ENCODE data around the gene ARPC2. TPM values are rescaled to one million over a fixed set of nuclear protein-coding genes. Genes with fewer than 3 reads are reported as not detected.
A peak's percentile ranks its signal among the peaks of the same experiment; 100 is the strongest.

ARPC2 gene
- total and polyA plus RNA-seq, 2 of the 13 experiments (the other 11 are each of a cell fraction or from before 2014, with no cell fraction given) = 168 to 303 TPM

- TF ChIP-seq ZNF772 (CRISPR knock-in tag; IDR thresholded peaks at IDR 0.05) (0 out of 2 replicates have a peak, but pooled peaks have one; percentile 44), FOXA3 (CRISPR knock-in tag; IDR thresholded peaks at IDR 0.05) (0 out of 2 replicates have a peak, but pooled peaks have one; percentile 26), EED (CRISPR knock-in tag; IDR thresholded peaks at IDR 0.05) (0 out of 2 replicates have a peak, but pooled peaks have one; percentile 30), DNMT3B (CRISPR knock-in tag; conservative IDR thresholded peaks at IDR 0.05) (no peak), ZMYM4 (CRISPR knock-in tag; IDR thresholded peaks at IDR 0.05) (0 out of 2 replicates have a peak, but pooled peaks have one; percentile 25), GATAD2A (CRISPR knock-in tag; IDR thresholded peaks at IDR 0.05) (0 out of 2 replicates have a peak, but pooled peaks have one; percentile 12), THAP11 (CRISPR knock-in tag; IDR thresholded peaks at IDR 0.05) (peak; percentile 57; the same call in 1 of the 2 replicates), ZBTB34 (CRISPR knock-in tag; IDR thresholded peaks at IDR 0.05) (no peak), STAG1 (CRISPR knock-in tag; IDR thresholded peaks at IDR 0.05) (peak; percentile 83), KLF16 (CRISPR knock-in tag; IDR thresholded peaks at IDR 0.05) (peak in 1 of 2 experiments; percentile 19; a peak in 1 of 4 replicates), MXI1 (IDR thresholded peaks at IDR 0.05; ENCODE audit: borderline replicate concordance, low read depth, low read length) (peak; percentile 39; the same call in 1 of the 3 replicates), ZXDC (CRISPR knock-in tag; IDR thresholded peaks at IDR 0.05) (no peak), LCORL (IDR thresholded peaks at IDR 0.05) (no peak), LCORL (CRISPR knock-in tag; IDR thresholded peaks at IDR 0.05) (0 out of 2 replicates have a peak, but pooled peaks have one; percentile 14), MTF2 (CRISPR knock-in tag; IDR thresholded peaks at IDR 0.05; ENCODE audit: borderline replicate concordance) (no peak), ZBTB38 (CRISPR knock-in tag; IDR thresholded peaks at IDR 0.05) (peak; percentile 49; the same call in 1 of the 2 replicates), KAT8 (CRISPR knock-in tag; IDR thresholded peaks at IDR 0.05) (peak; percentile 54), RFXANK (CRISPR knock-in tag; IDR thresholded peaks at IDR 0.05) (0 out of 2 replicates have a peak, but pooled peaks have one; percentile 33), ERF (CRISPR knock-in tag; IDR thresholded peaks at IDR 0.05) (peak; percentile 51; the same call in 1 of the 2 replicates), IKZF5 (CRISPR knock-in tag; IDR thresholded peaks at IDR 0.05) (0 out of 2 replicates have a peak, but pooled peaks have one; percentile 24)
- TF ChIP-seq, protein P1, sequence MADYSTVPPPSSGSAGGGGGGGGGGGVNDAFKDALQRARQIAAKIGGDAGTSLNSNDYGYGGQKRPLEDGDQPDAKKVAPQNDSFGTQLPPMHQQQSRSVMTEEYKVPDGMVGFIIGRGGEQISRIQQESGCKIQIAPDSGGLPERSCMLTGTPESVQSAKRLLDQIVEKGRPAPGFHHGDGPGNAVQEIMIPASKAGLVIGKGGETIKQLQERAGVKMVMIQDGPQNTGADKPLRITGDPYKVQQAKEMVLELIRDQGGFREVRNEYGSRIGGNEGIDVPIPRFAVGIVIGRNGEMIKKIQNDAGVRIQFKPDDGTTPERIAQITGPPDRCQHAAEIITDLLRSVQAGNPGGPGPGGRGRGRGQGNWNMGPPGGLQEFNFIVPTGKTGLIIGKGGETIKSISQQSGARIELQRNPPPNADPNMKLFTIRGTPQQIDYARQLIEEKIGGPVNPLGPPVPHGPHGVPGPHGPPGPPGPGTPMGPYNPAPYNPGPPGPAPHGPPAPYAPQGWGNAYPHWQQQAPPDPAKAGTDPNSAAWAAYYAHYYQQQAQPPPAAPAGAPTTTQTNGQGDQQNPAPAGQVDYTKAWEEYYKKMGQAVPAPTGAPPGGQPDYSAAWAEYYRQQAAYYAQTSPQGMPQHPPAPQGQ (CRISPR knock-in tag; IDR thresholded peaks at IDR 0.05; ENCODE audit: borderline replicate concordance) = 0 out of 2 replicates have a peak, but pooled peaks have one; percentile 53
- TF ChIP-seq, protein P2, sequence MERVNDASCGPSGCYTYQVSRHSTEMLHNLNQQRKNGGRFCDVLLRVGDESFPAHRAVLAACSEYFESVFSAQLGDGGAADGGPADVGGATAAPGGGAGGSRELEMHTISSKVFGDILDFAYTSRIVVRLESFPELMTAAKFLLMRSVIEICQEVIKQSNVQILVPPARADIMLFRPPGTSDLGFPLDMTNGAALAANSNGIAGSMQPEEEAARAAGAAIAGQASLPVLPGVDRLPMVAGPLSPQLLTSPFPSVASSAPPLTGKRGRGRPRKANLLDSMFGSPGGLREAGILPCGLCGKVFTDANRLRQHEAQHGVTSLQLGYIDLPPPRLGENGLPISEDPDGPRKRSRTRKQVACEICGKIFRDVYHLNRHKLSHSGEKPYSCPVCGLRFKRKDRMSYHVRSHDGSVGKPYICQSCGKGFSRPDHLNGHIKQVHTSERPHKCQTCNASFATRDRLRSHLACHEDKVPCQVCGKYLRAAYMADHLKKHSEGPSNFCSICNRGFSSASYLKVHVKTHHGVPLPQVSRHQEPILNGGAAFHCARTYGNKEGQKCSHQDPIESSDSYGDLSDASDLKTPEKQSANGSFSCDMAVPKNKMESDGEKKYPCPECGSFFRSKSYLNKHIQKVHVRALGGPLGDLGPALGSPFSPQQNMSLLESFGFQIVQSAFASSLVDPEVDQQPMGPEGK (CRISPR knock-in tag; IDR thresholded peaks at IDR 0.05) = peak; percentile 84
These were observed 30.6 kb upstream of the ARPC2 start (continued) for GRCh38 chr2:218186355-218186766.
